ENCODE measurements around the gene ALDH9A1.

DNA sequence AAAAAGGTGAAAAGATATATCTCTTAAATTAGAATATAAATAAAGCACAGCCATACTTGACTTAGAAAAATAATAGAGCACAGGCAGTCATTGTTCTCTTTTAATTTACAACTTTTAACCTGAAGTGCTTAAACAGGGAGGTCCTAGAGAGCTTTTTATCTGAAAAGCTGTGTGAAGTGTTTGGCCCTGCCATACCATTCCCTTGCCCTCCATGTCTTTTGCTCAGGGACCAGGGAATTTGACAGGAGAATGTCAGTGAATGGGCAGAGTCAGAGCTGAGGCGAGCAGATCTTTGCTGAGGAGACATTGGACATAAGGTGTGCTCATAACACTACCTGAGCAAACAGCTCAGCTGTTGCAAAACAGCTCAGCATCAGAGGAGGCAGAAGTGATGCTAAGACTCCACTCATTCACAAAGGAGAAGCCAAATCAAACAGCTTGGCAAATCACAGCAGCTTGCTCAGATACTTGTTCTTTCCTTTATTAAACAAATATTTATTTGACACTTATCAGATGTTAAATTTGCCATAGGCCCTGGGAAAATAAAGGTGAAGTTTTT is 82.2 kb downstream of the ALDH9A1 start:
- TF ChIP-seq, protein P1, sequence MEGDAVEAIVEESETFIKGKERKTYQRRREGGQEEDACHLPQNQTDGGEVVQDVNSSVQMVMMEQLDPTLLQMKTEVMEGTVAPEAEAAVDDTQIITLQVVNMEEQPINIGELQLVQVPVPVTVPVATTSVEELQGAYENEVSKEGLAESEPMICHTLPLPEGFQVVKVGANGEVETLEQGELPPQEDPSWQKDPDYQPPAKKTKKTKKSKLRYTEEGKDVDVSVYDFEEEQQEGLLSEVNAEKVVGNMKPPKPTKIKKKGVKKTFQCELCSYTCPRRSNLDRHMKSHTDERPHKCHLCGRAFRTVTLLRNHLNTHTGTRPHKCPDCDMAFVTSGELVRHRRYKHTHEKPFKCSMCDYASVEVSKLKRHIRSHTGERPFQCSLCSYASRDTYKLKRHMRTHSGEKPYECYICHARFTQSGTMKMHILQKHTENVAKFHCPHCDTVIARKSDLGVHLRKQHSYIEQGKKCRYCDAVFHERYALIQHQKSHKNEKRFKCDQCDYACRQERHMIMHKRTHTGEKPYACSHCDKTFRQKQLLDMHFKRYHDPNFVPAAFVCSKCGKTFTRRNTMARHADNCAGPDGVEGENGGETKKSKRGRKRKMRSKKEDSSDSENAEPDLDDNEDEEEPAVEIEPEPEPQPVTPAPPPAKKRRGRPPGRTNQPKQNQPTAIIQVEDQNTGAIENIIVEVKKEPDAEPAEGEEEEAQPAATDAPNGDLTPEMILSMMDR (IDR thresholded peaks at IDR 0.05) = no peak
- TF ChIP-seq EP300 (IDR thresholded peaks at IDR 0.05) = no peak

Measured in gastroesophageal sphincter (tissue), 3 donors.